Activated T-helper 1 cell treated with Interleukin-2 at 50 U/mL for 16 hours (primary cell): Measurements from ENCODE around the gene PCDHB3.
"Not testable (repeated sequence)": the region's sequence is repeated elsewhere in the genome, so short reads cannot be mapped to it uniquely, and the experiment has no call there.

ENCODE experiments used
- DNase-seq: peaks from one replicate; pipeline ENCODE4 v3.0.0-alpha.2; 2020; ENCODE audit warnings: low read depth

PCDHB3 gene

GRCh38 chr5:141100243-141100805 lies at the start of gene PCDHB3:
TSS of gene PCDHB3 (plus strand) at chr5:141100473. CDS start at chr5:141100650, 177 bp downstream.
- DNase-seq = no peak

- DNase-seq = no peak
These were observed 49.4 kb upstream of the PCDHB3 start, which contains the start of gene PCDHB1 for GRCh38 chr5:141050622-141051520. TSS of gene PCDHB1 (plus strand) at chr5:141051374. CDS start at chr5:141051471, 97 bp downstream.

DNA sequence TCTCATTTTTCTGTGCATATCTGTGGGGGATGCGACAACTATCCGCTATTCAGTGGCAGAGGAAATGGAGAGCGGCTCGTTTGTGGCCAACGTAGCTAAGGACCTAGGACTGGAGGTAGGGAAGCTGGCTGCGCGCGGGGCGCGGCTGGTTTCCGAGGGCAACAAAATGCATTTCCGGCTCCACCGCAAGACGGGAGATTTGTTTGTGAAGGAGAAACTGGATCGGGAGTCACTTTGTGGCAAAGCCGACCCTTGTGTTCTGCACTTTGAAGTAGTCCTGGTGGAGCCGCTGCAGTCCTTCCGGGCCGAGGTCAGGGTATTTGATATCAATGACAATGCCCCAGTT lies 48.8 kb upstream of the PCDHB3 start:
- no peak for DNase-seq

GRCh38 chr5:141077826-141078225 lies 22.4 kb upstream of the PCDHB3 start:
- DNase-seq = no peak

- no peak for DNase-seq
These were observed 18.0 kb upstream of the PCDHB3 start for GRCh38 chr5:141082228-141082627.

- DNase-seq = peak; percentile 15
These were observed 15.7 kb upstream of the PCDHB3 start for GRCh38 chr5:141084487-141084989.

DNA sequence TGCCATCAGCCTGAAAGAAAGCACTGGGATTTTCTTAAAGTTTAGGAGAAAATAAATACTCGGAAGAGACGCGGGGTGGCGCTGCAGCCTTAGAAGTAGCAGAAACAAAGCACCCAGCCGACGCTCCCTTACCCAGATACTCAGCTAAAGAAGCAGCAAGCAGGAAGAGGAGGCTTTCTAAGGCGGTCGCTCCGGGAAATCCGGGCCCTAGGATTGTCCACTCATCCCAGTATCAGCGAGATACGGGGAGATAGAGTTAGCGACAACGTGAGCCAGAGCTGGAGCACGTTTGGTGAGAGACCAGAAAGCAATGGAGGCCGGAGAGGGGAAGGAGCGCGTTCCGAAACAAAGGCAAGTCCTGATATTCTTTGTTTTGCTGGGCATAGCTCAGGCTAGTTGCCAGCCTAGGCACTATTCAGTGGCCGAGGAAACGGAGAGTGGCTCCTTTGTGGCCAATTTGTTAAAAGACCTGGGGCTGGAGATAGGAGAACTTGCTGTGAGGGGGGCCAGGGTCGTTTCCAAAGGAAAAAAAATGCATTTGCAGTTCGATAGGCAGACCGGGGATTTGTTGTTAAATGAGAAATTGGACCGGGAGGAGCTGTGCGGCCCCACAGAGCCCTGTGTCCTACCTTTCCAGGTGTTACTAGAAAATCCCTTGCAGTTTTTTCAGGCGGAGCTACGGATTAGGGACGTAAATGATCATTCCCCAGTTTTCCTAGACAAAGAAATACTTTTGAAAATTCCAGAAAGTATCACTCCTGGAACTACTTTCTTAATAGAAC lies 5.6 kb upstream of the PCDHB3 start, which contains the start of gene PCDHB2:
Gene PCDHB2 (plus strand): TSS at position 135 of the 782 bp plus-strand sequence. CDS start 176 bp downstream, at position 311.
- DNase-seq = no peak

GRCh38 chr5:141095263-141095641 lies 5.0 kb upstream of the PCDHB3 start:
- no peak for DNase-seq

GRCh38 chr5:141096181-141096580 lies 4.1 kb upstream of the PCDHB3 start:
- not testable (repeated sequence) for DNase-seq

GRCh38 chr5:141096586-141096985 lies 3.7 kb upstream of the PCDHB3 start:
- not testable (repeated sequence) for DNase-seq

DNA sequence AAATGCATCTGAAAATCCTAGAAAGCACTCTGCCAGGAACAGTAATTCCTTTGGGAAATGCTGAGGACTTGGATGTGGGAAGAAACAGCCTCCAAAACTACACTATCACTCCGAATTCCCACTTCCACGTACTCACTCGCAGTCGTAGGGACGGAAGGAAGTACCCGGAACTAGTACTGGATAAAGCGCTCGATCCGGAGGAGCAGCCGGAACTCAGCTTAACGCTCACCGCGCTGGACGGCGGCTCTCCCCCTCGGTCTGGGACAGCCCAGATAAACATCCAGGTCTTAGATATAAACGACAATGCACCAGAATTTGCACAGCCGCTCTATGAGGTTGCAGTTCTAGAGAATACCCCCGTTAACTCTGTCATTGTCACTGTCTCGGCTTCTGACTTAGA lies 786 bp downstream of the PCDHB3 start:
- no peak for DNase-seq

DNA sequence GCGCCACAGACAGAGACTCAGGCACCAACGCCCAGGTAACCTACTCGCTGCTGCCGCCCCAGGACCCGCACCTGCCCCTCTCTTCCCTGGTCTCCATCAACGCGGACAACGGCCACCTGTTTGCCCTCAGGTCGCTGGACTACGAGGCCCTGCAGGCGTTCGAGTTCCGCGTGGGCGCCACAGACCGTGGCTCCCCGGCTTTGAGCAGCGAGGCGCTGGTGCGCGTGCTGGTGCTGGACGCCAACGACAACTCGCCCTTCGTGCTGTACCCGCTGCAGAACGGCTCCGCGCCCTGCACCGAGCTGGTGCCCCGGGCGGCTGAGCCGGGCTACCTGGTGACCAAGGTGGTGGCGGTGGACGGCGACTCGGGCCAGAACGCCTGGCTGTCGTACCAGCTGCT lies 1.8 kb downstream of the PCDHB3 start:
- not testable (repeated sequence) for DNase-seq

DNA sequence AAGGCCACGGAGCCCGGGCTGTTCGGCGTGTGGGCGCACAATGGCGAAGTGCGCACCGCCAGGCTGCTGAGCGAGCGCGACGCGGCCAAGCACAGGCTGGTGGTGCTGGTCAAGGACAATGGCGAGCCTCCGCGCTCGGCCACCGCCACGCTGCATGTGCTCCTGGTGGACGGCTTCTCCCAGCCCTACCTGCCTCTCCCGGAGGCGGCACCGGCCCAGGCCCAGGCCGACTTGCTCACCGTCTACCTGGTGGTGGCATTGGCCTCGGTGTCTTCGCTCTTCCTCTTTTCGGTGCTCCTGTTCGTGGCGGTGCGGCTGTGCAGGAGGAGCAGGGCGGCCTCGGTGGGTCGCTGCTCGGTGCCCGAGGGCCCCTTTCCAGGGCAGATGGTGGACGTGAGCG lies 2.2 kb downstream of the PCDHB3 start:
- not testable (repeated sequence) for DNase-seq

DNA sequence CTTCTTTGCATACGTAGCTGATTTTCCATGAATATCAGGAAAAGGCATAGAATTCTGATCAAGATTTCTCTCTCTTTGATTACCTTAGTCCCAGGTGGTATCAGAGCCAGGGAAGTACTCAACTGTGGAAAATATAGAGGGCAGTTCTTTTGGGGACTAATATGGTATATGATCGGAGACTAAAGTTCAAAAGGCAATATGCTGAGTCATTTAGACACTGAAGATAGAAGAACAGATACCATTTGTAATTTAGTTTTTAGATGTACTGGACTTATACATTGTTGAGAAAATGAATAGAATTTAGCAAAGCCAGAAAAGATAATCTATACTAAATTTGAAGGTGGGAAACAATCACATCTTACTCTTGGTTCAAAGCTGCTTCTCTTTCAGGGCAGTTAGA lies 5.1 kb downstream of the PCDHB3 start:
- no peak for DNase-seq

DNA sequence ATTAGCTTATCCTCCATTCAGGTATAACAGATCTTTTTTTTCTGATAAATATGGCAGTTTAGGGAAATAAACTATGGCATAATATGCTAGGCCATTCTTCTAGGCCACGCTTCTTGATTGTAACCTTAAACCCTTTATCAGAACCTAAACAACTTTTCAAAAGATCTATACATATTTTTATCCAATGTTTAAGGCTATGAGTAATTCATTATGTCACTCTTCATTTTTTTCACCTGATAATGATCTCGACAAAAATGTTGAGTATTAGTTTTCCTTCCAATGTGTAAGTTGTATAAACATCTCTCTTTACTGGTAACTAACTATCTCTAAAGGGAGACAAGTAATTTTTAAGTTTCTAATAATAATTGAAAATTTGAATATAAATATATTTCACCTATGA lies 19.0 kb downstream of the PCDHB3 start:
- no peak for DNase-seq

DNA sequence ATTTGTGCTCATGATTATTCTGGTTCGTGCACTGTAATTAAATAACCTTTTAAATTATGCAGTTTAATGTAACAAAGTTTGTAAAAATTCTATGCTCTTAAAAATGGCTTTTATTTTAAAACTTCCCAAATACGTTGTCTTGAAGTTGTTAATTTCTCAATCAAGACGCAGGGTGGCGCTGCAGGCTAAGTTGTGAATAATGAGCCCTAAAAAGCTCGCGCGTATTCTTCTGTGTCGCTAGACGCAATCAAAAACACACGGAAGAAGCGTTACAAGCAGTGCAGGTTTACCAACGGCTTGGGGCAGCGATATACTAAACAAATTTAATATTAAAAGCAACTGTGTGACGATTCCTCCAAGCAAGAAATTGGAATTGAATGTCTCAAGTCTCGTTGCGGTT lies 21.3 kb downstream of the PCDHB3 start, which contains the start of gene PCDHB4:
Gene PCDHB4 (plus strand): TSS at position 256 of the 400 bp plus-strand sequence. CDS start 181 bp downstream, outside the sequence.
- no peak for DNase-seq

GRCh38 chr5:141121985-141122384 lies 21.7 kb downstream of the PCDHB3 start:
- DNase-seq = no peak

- DNase-seq = not testable (repeated sequence)
These were observed 23.3 kb downstream of the PCDHB3 start for GRCh38 chr5:141123396-141124135.

DNA sequence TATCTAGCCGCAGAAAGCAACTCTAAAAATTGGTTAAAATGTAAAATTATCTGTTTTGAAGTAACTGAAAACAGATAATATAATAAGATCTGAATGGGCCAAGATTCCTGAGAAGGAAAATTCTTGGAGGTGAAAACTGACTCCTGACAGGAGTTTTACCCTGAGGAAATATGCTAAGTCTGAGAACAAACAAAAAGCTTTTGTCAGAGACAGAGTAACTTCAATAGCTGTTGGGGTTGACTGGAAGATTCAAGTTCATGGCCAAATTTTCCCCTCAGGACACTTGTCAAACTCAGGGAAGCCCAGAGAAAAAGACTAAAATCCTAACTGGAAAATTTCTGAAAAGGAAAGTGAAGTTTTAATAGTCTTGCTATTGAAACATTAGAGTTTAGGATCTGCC lies 27.0 kb downstream of the PCDHB3 start:
- DNase-seq = no peak

- no peak for DNase-seq
These were observed 34.9 kb downstream of the PCDHB3 start, which contains the start of gene PCDHB5 for GRCh38 chr5:141135030-141135717. TSS of gene PCDHB5 (plus strand) at chr5:141135206. CDS start at chr5:141135435, 229 bp downstream.
